Heart right ventricle (tissue), 16 donors: ENCODE data around the gene PSMD2. TPM values are rescaled to one million over a fixed set of nuclear protein-coding genes. Genes with fewer than 3 reads are reported as not detected.

ENCODE experiments used
- ATAC-seq, 8 donors: fragments of 200-7000 bp; cut with Tn5 transposase; one replicate each; pipeline ENCODE4 v1.9.1; 2020; ENCODE audit warnings: mild to moderate bottlenecking in 8 of 8, moderate library complexity in 8 of 8, moderate number of reproducible peaks in 1 of 8
- DNase-seq, 2 donors: peaks; one replicate each; pipeline ENCODE4 v3.0.0-alpha.2; 2020
- H3K27ac ChIP-seq, 10 donors: fragments of 200-600 bp; sonication (generic) in 2 of 10; one replicate each; pipeline versions ENCODE4 v1.5.0 to v1.8.0; 2020 to 2022; ENCODE audit warnings: mild to moderate bottlenecking in 3 of 10
- H3K27me3 ChIP-seq, 7 donors: fragments of 200-600 bp; one replicate each; pipeline ENCODE4 v1.8.0; 2021 to 2022; ENCODE audit warnings: mild to moderate bottlenecking in 2 of 7
- H3K36me3 ChIP-seq, 9 donors: fragments of 200-600 bp; sonication (generic) in 1 of 9; one replicate each; pipeline versions ENCODE4 v1.5.0 to v1.8.0; 2020 to 2022; ENCODE audit warnings: mild to moderate bottlenecking in 2 of 9
- H3K4me1 ChIP-seq, 9 donors: fragments of 200-600 bp; sonication (generic) in 1 of 9; one replicate each; pipeline versions ENCODE4 v1.5.0 to v1.8.0; 2020 to 2022; ENCODE audit warnings: mild to moderate bottlenecking in 4 of 9
- H3K4me3 ChIP-seq, 10 donors: fragments of 200-600 bp; sonication (generic) in 2 of 10; one replicate each; pipeline versions ENCODE4 v1.5.0 to v1.8.0; 2020 to 2022; ENCODE audit warnings: mild to moderate bottlenecking in 7 of 10, moderate library complexity in 2 of 10
- H3K9me3 ChIP-seq, 11 donors: fragments of 200-600 bp in 10 of 11; sonication (generic) in 2 of 11; one replicate each; pipeline versions ENCODE4 v1.5.0 to v1.8.0; 2013 to 2022; ENCODE audit warnings: mild to moderate bottlenecking in 2 of 11, control low read depth in 1 of 11, moderate library complexity in 1 of 11
- CTCF ChIP-seq, 9 donors: fragments of 200-600 bp; sonication (generic) in 2 of 9; IDR thresholded peaks; one replicate each; pipeline versions ENCODE4 v1.5.0 to v1.8.0; 2021 to 2022; ENCODE audit warnings: antibody characterized with exemption in 9 of 9, mild to moderate bottlenecking in 5 of 9, moderate library complexity in 1 of 9
- WGBS, 2 donors: extraction: QIAGEN DNeasy Blood & Tissue Kit; methylation state at CpG; one replicate each; pipeline ENCODE4 v1.1.7; 2013; ENCODE audit warnings: inconsistent platforms in 1 of 2; 5-methylcytosine and 5-hydroxymethylcytosine counted together
- intact Hi-C, 10 donors: fragments of 100-400 bp; cut with DNase I; formaldehyde crosslinking; loops; one replicate each; pipeline versions ENCODE4 v1.11.1 to v1.14.2; 2022
- polyA plus RNA-seq, 2 donors: library from polyadenylated mRNA; stranded (reverse); fragments of 200-250 nt; gene quantifications; one replicate each; pipeline ENCODE4 v1.2.3, GENCODE V29; 2013
- total RNA-seq, 10 donors: library from RNA; stranded (reverse); fragmentation: NEBNext Ultra II Directional in 3 of 10; extraction: Animal tissue kit (Norgen Biotek cat#: 25700) in 3 of 10; gene quantifications; one replicate each; pipeline versions ENCODE4 v1.2.1 to v1.2.4, GENCODE V29; 2021 to 2023
- donor health status: Arrhythmogenic right ventricular cardiomyopathy.
- donor health status: ischemic (EF 13 %, LVEDD 7.1; RV severe dilation, severe dysfunction).
- donor health status: healthy with polysubstance abuse.
- donor health status: DM: no; HTN: yes; CAD: no.
- donor health status: DM: no; HTN: no; CAD: no.
- donor health status: ischemic (EF 25% LVEDD 6.9; RV normal size, moderate dysfunction).
- donor health status: ischemic (EF 25% LVEDD 5.7; RV mildly dilated, moderate dysfunction).
- donor health status: healthy.
- donor health status: DM: yes; HTN: yes; CAD: no.
- donor health status: Ischemic cardiomyopathy.
- donor health status: ischemic (EF 35%, LVEDD 5.7; RV mildly dilated, moderate dysfunction).
- donor health status: nonischemic (EF 11% LVEDD 7.7; RV severe dilation, severe dysfunction).
- donor health status: DM: yes; HTN: yes; CAD: no.
- donor health status: PGD.
- donor health status: ischemic (EF 29% LVEDD 5.4; RV normal size, mild dysfunction).
- donor health status: nonischemic (EF 23%, LVEDD 6.1; RV moderate dilation, normal function).

Gene PSMD2
- total and polyA plus RNA-seq, 12 donors = 49.0 to 288 (median 231) TPM

- Histone ChIP-seq H3K4me3 (no peak overlapping the region), H3K36me3 (no peaks in the 10 kb centered on the region), H3K27ac (no peak overlapping the region), H3K9me3 (no peaks in the 10 kb centered on the region), H3K27me3 (peaks cover 0 to 21% (median 18%) of the 10 kb centered on the region in 7 donors), H3K4me1 (peaks cover 0 to 11% (median 7%) of the 10 kb centered on the region in 9 donors)
- WGBS, 2 donors = 91 to 93% methylated on average over 3 of the region's 3 CpGs
- DNase-seq = no peak
- no peak for ATAC-seq
- intact Hi-C loops = no loop called here
- no peak for TF ChIP-seq CTCF (IDR thresholded peaks at IDR 0.05)
Measured at GRCh38 chr3:184255291-184256039, 43.6 kb upstream of the PSMD2 start.

GRCh38 chr3:184257083-184257915 is 41.7 kb upstream of the PSMD2 start:
- no peaks in the 10 kb centered on the region for H3K9me3 ChIP-seq
- no peak overlapping the region for H3K27ac ChIP-seq
- peaks cover 6 to 38% (median 33%) of the 10 kb centered on the region in 7 donors for H3K27me3 ChIP-seq
- 87 to 93% methylated on average over 23 of the region's 23 CpGs for WGBS, 2 donors
- TF ChIP-seq CTCF (IDR thresholded peaks at IDR 0.05) = no peak
- intact Hi-C loops = no loop called here
- H3K4me1 ChIP-seq = peaks cover 7 to 25% (median 20%) of the 10 kb centered on the region in 9 donors
- DNase-seq (no peak), ATAC-seq (no peak)
- no peaks in the 10 kb centered on the region for H3K36me3 ChIP-seq
- no peak overlapping the region for H3K4me3 ChIP-seq

GRCh38 chr3:184258926-184259325 is 40.1 kb upstream of the PSMD2 start:
- intact Hi-C loops = no loop called here
- peaks cover 12 to 33% (median 26%) of the 10 kb centered on the region in 9 donors for H3K4me1 ChIP-seq
- H3K36me3 ChIP-seq = no peaks in the 10 kb centered on the region
- DNase-seq (no peak), ATAC-seq (no peak)
- H3K9me3 ChIP-seq = no peaks in the 10 kb centered on the region
- TF ChIP-seq CTCF (IDR thresholded peaks at IDR 0.05) = no peak
- no peak overlapping the region for H3K4me3 ChIP-seq
- 85 to 88% methylated on average over 5 of the region's 5 CpGs for WGBS, 2 donors
- H3K27me3 ChIP-seq = peaks cover 13 to 54% (median 49%) of the 10 kb centered on the region in 7 donors
- no peak overlapping the region for H3K27ac ChIP-seq

- DNase-seq = no peak
- H3K27ac ChIP-seq = no peak overlapping the region
- H3K9me3 ChIP-seq = no peaks in the 10 kb centered on the region
- peaks cover 13 to 59% (median 54%) of the 10 kb centered on the region in 7 donors for H3K27me3 ChIP-seq
- H3K4me1 ChIP-seq = peaks cover 12 to 33% (median 26%) of the 10 kb centered on the region in 9 donors
- no peak for TF ChIP-seq CTCF (IDR thresholded peaks at IDR 0.05)
- intact Hi-C loops = no loop called here
- WGBS, 2 donors = 11 to 15% methylated on average over 20 to 28 of the region's 28 CpGs
- H3K4me3 ChIP-seq = peak overlapping the region in 2 of 10 donors; percentile 8 to 26
- ATAC-seq = peak in 1 of 8 donors; percentile 18
- H3K36me3 ChIP-seq = no peaks in the 10 kb centered on the region
Measured at GRCh38 chr3:184259396-184259877, 39.6 kb upstream of the PSMD2 start.
